Ovary (tissue), 9 donors: ENCODE measurements around the gene TXK. TPM values are rescaled to one million over a fixed set of nuclear protein-coding genes. Genes with fewer than 3 reads are reported as not detected.

Experiments
- DNase-seq, 5 donors: peaks; one replicate each; pipeline ENCODE4 v3.0.0-alpha.2; 2019 to 2020
- H3K27ac ChIP-seq, 2 donors: fragments of 200-600 bp; one replicate each; pipeline versions ENCODE4 v1.5.1 to v1.8.0; 2019 to 2022
- H3K27me3 ChIP-seq: fragments of 200-600 bp; one replicate; pipeline ENCODE4 v1.8.0; 2022
- H3K36me3 ChIP-seq: fragments of 200-600 bp; sonication (generic); one replicate; pipeline ENCODE4 v1.5.1; 2019
- H3K4me1 ChIP-seq: one replicate; pipeline ENCODE4 v1.8.1; 2013; ENCODE audit warnings: mild to moderate bottlenecking, moderate library complexity; ENCODE audit not compliant: insufficient read depth
- H3K4me3 ChIP-seq: fragments of 200-600 bp; sonication (generic); one replicate; pipeline ENCODE4 v1.5.1; 2017
- H3K9me3 ChIP-seq, 2 donors: fragments of 200-600 bp in 1 of 2; sonication (generic) in 1 of 2; one replicate each; pipeline versions ENCODE4 v1.5.1 to v1.8.1; 2013 to 2019; ENCODE audit warnings: mild to moderate bottlenecking in 1 of 2, moderate library complexity in 1 of 2
- EP300 ChIP-seq: sonication (generic); formaldehyde crosslinking; IDR thresholded peaks from one replicate; pipeline ENCODE4 v1.6.1; 2017; ENCODE audit warnings: antibody characterized with exemption
- POLR2A ChIP-seq: fragments of 450-650 bp; IDR thresholded peaks from one replicate; pipeline ENCODE4 v1.6.1; 2017; ENCODE audit warnings: antibody characterized with exemption, mild to moderate bottlenecking, moderate library complexity
- WGBS, 3 donors: extraction: QIAGEN DNeasy Blood & Tissue Kit in 1 of 3; methylation state at CpG; one replicate each; pipeline versions ENCODE4 v1.1.5 to v1.1.7; 2013 to 2017; 5-methylcytosine and 5-hydroxymethylcytosine counted together
- intact Hi-C, 4 donors: fragments of 100-400 bp; cut with DNase I; formaldehyde crosslinking; loops; one replicate each; pipeline versions ENCODE4 v1.11.0 to v1.15.1; 2022 to 2023
- polyA plus RNA-seq, 2 donors: library from polyadenylated mRNA; stranded (reverse); fragments of 200-250 nt in 1 of 2; fragments of 350-450 nt in 1 of 2; fragmentation: Illumina TruSeq in 1 of 2; extraction: RNeasy Lipid Tissue Mini Kit (QIAGEN cat#74804) in 1 of 2; gene quantifications; one replicate each; pipeline ENCODE4 v1.2.3, GENCODE V29; 2013 to 2014
- total RNA-seq, 7 donors: library from RNA; depleted of rRNA in 2 of 7; stranded (reverse); fragments of >200 nt in 2 of 7; fragmentation: NEBNext Ultra II Directional in 3 of 7; extraction: Animal tissue kit (Norgen Biotek cat#: 25700) in 3 of 7; gene quantifications; one replicate each; pipeline versions ENCODE4 v1.1.0 to v1.2.4, GENCODE V29; 2016 to 2023
- TF ChIP-seq, protein P1 (sequence below), 3 donors: fragments of 450-650 bp in 2 of 3; fragments of 200-600 bp in 1 of 3; IDR thresholded peaks; one replicate each; pipeline versions ENCODE4 v1.5.1 to v1.8.0; 2016 to 2022; ENCODE audit warnings: antibody characterized with exemption in 3 of 3, mild to moderate bottlenecking in 1 of 3
- donor health status: DM: no; HTN: no; CAD: no; lungs with moderate emphysema.
- donor health status: DM: no; HTN: no; CAD: no.
- donor health status: Bipolar disorder and iron deficiency.
- donor health status: DM: yes; HTN: yes; CAD: no.
- donor health status: DM: no; HTN: no; CAD: no.
- donor health status: DM: yes; HTN: yes; CAD: no.

The TXK gene
- total and polyA plus RNA-seq, 9 donors: 0.11 to 2.3 (median 0.26) TPM

- H3K27ac ChIP-seq: no peak overlapping the region
- WGBS, 3 donors: 26 to 37% (median 34%) methylated on average over 3 of the region's 3 CpGs
- DNase-seq: no peak
- TF ChIP-seq POLR2A (no peak), EP300 (no peak)
- TF ChIP-seq, protein P1, sequence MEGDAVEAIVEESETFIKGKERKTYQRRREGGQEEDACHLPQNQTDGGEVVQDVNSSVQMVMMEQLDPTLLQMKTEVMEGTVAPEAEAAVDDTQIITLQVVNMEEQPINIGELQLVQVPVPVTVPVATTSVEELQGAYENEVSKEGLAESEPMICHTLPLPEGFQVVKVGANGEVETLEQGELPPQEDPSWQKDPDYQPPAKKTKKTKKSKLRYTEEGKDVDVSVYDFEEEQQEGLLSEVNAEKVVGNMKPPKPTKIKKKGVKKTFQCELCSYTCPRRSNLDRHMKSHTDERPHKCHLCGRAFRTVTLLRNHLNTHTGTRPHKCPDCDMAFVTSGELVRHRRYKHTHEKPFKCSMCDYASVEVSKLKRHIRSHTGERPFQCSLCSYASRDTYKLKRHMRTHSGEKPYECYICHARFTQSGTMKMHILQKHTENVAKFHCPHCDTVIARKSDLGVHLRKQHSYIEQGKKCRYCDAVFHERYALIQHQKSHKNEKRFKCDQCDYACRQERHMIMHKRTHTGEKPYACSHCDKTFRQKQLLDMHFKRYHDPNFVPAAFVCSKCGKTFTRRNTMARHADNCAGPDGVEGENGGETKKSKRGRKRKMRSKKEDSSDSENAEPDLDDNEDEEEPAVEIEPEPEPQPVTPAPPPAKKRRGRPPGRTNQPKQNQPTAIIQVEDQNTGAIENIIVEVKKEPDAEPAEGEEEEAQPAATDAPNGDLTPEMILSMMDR (IDR thresholded peaks at IDR 0.05): no peak
- H3K36me3 ChIP-seq: no peaks in the 10 kb centered on the region
- H3K4me1 ChIP-seq: no peaks in the 10 kb centered on the region
- H3K9me3 ChIP-seq: no peaks in the 10 kb centered on the region
- H3K4me3 ChIP-seq: no peak overlapping the region
- no peaks in the 10 kb centered on the region for H3K27me3 ChIP-seq
- intact Hi-C loops: no loop called here
These were observed 86.6 kb downstream of the TXK start for GRCh38 chr4:48047421-48047844.

GRCh38 chr4:48046059-48046458 is 88.0 kb downstream of the TXK start:
- 54 to 64% (median 54%) methylated on average over 3 of the region's 3 CpGs for WGBS, 3 donors
- no peak for TF ChIP-seq EP300
- no peak for DNase-seq

DNA sequence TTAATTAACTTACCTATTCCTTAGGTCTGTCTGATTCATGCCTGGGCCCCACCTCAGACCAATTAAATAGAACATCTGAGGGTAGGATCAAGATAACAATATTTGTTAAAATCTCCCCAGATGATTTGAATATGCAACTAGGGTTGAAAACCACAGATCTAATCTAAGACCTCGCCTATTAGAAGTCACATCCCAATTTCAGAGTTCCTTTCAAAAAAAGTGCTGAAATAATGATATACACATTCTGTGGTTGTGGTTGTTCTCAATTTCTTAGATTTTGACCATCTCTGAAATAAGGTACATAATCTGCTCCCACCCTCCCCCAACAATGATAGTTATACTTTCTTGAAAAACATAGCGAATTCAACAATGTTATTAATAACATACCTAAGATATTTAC is 89.8 kb downstream of the TXK start:
- no peak for DNase-seq
- H3K4me3 ChIP-seq: no peak overlapping the region
- WGBS, 3 donors: 91 to 93% (median 92%) methylated on average over 2 of the region's 2 CpGs
- H3K9me3 ChIP-seq: no peaks in the 10 kb centered on the region
- H3K27me3 ChIP-seq: no peaks in the 10 kb centered on the region
- intact Hi-C loops: no loop called here
- H3K4me1 ChIP-seq: no peaks in the 10 kb centered on the region
- no peaks in the 10 kb centered on the region for H3K36me3 ChIP-seq
- no peak overlapping the region for H3K27ac ChIP-seq
- TF ChIP-seq, protein P1 (IDR thresholded peaks at IDR 0.05): no peak
- TF ChIP-seq POLR2A: no peak
- no peak for TF ChIP-seq EP300

More at GRCh38 chr4:48046059-48046458, 88.0 kb downstream of the TXK start:
- H3K4me3 ChIP-seq: no peak overlapping the region
- intact Hi-C loops: no loop called here
- no peaks in the 10 kb centered on the region for H3K4me1 ChIP-seq
- no peaks in the 10 kb centered on the region for H3K27me3 ChIP-seq
- no peaks in the 10 kb centered on the region for H3K9me3 ChIP-seq
- H3K36me3 ChIP-seq: no peaks in the 10 kb centered on the region
- H3K27ac ChIP-seq: no peak overlapping the region

- no peak overlapping the region for H3K27ac ChIP-seq
- no peak for TF ChIP-seq POLR2A
- TF ChIP-seq, protein P1 (IDR thresholded peaks at IDR 0.05): no peak
- no peak for TF ChIP-seq EP300
- no peaks in the 10 kb centered on the region for H3K9me3 ChIP-seq
- no peak overlapping the region for H3K4me3 ChIP-seq
- no peak for DNase-seq
- H3K36me3 ChIP-seq: no peaks in the 10 kb centered on the region
- 63 to 75% (median 72%) methylated on average over 2 of the region's 2 CpGs for WGBS, 3 donors
- H3K4me1 ChIP-seq: no peaks in the 10 kb centered on the region
- H3K27me3 ChIP-seq: no peaks in the 10 kb centered on the region
- intact Hi-C loops: no loop called here
These were observed 90.5 kb downstream of the TXK start for GRCh38 chr4:48043504-48043903.

DNA sequence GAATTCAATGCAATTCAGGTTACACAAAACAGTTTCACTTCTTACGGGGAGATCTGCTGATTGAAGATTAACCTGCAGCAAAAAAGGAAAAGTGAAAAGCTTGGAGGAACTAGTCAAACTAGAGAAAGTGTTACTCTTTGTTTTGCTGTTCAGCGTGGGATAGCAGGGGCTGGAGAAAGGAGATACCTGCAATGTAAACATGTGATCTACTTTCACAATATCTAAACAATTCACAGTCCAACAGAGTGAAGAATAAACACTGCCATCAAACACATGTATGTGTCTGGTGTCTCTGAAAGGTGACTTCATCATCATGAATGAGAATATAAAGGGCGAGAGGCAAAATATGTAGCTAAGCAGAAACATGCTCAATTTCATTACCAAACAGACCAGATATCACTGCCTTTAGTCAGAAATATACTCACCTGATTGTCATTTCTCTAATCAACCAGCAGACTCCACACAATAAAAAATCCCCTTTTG is 91.0 kb downstream of the TXK start:
- Histone ChIP-seq H3K27me3 (no peaks in the 10 kb centered on the region), H3K4me3 (no peak overlapping the region), H3K4me1 (no peaks in the 10 kb centered on the region), H3K36me3 (no peaks in the 10 kb centered on the region), H3K9me3 (no peaks in the 10 kb centered on the region), H3K27ac (no peak overlapping the region)
- no peak for DNase-seq
- intact Hi-C loops: no loop called here
- TF ChIP-seq POLR2A: no peak
- TF ChIP-seq, protein P1 (IDR thresholded peaks at IDR 0.05): no peak
- TF ChIP-seq EP300: no peak
- WGBS, 3 donors: 45 to 60% (median 58%) methylated on average over 3 of the region's 3 CpGs
